GM10266 (cell line): Measurements from ENCODE around the gene EPS8L3.
A peak's percentile ranks its signal among the peaks of the same experiment; 100 is the strongest.
"Not testable (repeated sequence)": the region's sequence is repeated elsewhere in the genome, so short reads cannot be mapped to it uniquely, and the experiment has no call there.

Experiments used
- DNase-seq: peaks from one replicate; pipeline ENCODE4 v3.0.0; 2012; ENCODE audit errors: extremely low spot score
- TF ChIP-seq, protein P1 (sequence below): IDR thresholded peaks from 2 replicates; pipeline ENCODE4 v1.5.1; 2012; ENCODE audit warnings: mild to moderate bottlenecking, low read depth; ENCODE audit not compliant: control insufficient read depth, insufficient read depth; ENCODE audit errors: missing control alignments

Gene EPS8L3

DNA sequence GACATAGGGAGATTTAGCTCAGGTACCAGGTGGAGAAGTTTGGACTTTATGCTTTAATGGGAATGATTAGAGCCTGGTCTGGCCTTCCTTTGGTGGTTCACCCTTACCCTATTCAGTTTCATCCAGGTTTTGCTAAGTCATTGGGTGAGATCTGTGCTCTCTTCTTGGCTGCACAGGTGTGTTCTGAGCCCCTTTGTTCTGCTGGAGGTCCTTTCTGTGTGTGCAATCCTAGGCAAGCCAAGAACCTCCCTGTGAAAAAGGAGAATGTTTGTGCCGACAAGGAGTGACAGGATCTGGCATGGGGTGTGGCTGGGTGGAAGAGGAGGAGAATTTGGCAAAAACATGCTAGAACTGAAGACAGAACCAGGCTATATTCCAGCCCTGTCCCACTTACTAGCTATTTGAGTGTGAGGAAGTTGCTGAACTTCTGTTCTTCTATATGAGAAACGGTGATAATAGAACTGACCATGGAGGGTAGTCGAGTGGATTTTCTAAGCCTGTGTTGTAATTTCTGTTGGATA lies 47.1 kb downstream of the EPS8L3 start:
- no peak for DNase-seq
- TF ChIP-seq, protein P1, sequence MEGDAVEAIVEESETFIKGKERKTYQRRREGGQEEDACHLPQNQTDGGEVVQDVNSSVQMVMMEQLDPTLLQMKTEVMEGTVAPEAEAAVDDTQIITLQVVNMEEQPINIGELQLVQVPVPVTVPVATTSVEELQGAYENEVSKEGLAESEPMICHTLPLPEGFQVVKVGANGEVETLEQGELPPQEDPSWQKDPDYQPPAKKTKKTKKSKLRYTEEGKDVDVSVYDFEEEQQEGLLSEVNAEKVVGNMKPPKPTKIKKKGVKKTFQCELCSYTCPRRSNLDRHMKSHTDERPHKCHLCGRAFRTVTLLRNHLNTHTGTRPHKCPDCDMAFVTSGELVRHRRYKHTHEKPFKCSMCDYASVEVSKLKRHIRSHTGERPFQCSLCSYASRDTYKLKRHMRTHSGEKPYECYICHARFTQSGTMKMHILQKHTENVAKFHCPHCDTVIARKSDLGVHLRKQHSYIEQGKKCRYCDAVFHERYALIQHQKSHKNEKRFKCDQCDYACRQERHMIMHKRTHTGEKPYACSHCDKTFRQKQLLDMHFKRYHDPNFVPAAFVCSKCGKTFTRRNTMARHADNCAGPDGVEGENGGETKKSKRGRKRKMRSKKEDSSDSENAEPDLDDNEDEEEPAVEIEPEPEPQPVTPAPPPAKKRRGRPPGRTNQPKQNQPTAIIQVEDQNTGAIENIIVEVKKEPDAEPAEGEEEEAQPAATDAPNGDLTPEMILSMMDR = no peak

DNA sequence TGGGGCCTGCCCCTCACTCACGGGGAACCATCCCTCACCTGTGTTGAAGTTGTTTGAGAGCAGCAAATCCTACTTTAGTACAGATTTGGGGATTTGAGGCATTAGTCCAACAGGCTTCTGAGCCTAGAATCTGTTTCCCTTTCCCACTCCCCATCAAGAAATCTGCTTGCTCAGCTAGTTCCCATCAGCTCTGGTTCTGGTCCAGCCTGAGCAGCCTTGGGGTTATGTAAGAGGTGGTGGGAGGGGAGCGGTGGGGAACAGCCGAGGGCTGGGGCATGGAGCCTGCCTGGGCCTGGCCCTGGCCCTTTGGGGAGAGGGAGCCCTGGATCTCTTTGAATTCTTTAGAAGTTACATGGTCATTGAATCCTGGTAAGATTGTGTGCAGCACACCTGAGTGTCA lies 47.6 kb downstream of the EPS8L3 start:
- TF ChIP-seq, protein P1 = no peak
- DNase-seq = peak; percentile 2

DNA sequence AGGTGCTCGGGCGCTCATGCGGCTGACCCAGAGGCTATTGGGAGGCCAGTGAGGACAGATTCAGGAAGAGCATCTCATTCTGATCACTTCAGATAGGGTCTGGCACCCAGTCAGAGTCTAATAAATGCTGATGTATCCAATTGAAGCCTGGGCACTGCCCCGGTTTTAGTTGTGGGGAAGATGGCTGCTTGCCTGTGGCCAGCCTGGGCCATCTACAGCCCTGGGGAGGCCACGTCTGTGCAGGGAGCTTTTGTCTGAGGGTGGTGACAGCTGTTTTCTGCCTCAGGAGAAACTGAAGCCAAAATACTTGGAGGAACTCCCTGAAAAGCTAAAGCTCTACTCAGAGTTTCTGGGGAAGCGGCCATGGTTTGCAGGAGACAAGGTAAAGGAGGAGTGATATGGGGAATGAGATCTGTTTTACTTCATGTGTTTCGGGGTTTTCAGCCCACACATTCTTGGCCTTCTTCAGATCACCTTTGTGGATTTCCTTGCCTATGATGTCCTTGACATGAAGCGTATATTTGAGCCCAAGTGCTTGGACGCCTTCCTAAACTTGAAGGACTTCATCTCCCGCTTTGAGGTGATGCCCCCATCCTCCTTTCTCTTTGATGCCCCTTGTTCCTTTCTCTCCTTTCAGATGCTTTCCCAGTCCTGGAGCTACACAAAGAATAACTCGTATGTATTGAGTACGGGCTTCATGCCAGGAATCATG lies 48.9 kb downstream of the EPS8L3 start:
- peak; percentile 1 for DNase-seq
- TF ChIP-seq, protein P1 = no peak

DNA sequence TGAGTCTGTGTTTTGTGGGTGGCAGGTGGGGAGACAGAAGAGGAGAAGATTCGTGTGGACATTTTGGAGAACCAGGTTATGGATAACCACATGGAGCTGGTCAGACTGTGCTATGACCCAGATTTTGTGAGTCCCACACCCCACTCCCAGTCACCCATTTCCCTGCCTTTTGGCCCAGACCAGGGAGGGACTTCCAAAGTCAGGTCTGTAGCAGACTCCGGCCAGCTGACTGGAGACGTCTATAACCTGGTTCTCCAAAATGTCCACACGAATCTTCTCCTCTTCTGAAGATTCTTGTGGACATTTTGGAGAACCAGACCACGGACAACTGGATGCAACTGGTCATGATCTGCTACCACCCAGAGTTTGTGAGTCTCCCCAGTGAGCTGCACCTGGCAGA lies 50.1 kb downstream of the EPS8L3 start:
- DNase-seq = peak; percentile 1
- TF ChIP-seq, protein P1 = no peak

DNA sequence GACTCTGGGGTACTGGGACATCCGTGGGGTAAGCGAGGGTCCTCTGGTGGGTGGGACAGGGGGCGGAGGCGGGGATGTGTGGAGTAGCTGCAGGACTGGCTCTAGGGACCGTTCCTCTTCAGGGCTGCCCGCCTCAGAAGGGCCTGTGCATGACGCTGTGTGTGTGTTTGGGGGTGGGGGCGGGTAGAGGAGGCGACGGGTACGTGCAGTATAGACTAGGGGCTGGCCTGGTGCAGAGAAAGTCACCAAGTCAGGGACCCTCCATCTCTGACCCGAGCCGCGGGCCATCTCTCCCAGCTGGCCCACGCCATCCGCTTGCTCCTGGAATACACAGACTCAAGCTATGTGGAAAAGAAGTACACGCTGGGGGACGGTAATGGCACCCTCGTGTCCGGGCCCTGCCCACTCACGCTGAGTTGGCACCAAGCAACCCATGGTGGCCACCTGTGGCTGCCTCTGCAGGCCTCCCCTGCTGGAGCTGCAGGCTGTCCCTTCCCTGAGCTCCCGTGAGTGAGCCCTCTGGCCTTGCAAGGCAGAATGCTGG lies 51.3 kb downstream of the EPS8L3 start:
- no peak for DNase-seq
- TF ChIP-seq, protein P1 = no peak

DNA sequence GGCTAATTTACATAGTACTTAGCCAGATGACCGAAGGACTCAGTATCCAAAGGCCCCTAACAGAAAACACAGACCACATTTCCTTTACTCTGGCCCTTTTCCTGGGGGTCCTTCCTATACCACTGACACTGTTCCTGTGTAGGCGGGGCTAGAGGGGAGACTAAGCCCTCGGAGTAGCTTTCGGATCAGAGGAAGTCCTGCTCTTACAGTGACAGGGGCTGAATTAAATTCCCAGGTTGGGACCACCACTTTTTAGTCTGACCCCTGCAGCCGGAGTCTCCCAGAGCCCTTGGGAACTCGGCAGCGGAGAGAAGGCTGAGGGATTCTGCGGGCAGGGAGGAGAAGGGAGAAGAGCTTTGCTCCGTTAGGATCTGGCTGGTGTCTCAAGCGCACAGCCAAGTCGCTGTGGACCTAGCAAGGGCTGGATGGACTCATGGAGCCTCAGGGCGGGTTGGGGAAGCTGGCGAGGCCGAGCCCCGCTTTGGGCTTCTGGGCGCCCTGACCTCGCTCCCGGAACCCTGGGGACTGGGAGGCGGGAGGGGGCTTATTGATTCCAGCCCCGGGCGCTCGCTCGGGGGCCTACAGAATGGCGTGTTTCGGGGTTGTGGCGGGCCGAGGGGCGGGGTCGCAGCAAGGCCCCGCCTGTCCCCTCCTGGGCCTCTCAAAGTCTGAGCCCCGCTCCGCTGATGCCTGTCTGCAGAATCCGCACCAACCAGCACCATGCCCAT lies 52.0 kb downstream of the EPS8L3 start, which contains the start of gene GSTM5:
Gene GSTM5 (plus strand): TSS at position 659 of the 728 bp plus-strand sequence. CDS start 62 bp downstream, at position 721.
- DNase-seq = peak; percentile 2

DNA sequence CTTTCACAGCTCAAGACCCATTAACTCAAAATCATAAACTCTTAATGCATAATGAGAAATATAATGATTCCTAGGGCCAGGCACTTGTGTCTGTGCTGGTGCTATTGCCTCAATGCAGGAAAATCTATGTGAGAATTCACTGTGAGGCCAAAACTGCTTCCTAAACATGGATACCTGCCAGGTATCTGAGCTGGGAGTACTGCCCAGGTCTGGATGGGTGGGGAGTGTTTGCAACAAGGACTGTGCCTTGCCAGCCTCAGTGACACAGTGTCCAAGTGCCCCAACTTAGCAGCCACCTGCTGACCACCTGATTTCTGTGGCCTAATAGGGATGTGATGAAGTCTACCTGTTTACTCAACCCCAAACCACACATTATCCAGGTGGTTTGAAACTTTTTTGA lies 53.9 kb downstream of the EPS8L3 start:
- DNase-seq = not testable (repeated sequence)

DNA sequence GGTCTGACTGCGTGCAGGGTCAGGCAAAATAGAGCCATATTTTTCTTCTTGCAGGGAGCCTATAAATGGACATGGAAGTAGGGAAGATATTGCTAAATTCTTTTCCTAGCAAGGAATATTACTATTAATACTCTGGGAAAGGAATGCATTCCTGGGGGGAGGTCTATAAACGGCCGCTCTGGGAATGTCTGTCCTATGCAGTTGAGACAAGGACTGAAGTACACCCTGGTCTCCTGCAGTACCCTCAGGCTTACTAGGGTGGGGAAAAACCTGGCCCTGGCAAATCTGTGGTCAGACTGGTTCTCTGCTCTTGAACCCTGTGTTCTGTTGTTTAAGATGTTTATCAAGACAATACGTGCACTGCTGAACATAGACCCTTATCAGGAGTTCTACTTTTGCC lies 54.8 kb downstream of the EPS8L3 start:
- DNase-seq = not testable (repeated sequence)

DNA sequence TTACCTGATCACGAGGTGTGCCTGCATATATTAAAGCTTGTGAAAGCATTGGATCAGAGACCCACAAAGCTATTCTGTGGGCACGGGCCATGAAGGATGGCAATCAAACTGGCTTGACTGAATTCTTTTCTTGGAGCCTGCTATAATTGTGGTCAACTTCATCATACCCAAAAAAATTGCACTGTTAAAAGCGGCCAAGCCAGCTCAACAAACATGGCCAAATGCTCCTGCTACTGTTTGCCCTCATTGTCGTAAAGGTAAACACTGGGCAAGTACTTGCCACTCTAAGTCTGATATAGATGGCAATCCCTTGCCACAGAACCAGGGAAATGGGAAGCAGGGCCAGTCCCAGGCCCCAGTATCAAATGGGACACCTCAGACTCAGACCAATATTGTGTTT lies 58.3 kb downstream of the EPS8L3 start:
- TF ChIP-seq, protein P1 = no peak

More for the DNA sequence above, 58.3 kb downstream of the EPS8L3 start:
- no peak for DNase-seq
